GM23338 (cell line): ENCODE data around the gene PBX3. TPM values are rescaled to one million over a fixed set of nuclear protein-coding genes. Genes with fewer than 3 reads are reported as not detected.
A peak's percentile ranks its signal among the peaks of the same experiment; 100 is the strongest.

Experiments used
- ATAC-seq: fragments of 200-7000 bp; cut with Tn5 transposase; 3 replicates; pipeline ENCODE4 v1.9.1; 2020
- DNase-seq: peaks from one replicate; pipeline ENCODE4 v3.0.0-alpha.2; 2015; ENCODE audit warnings: low spot score
- H2AFZ ChIP-seq: fragments of 200-600 bp; sonication (generic); 2 replicates; pipeline ENCODE4 v1.8.0; 2016; ENCODE audit warnings: antibody characterized with exemption, mild to moderate bottlenecking, moderate library complexity
- H3F3A ChIP-seq: fragments of 200-600 bp; sonication (generic); replicated peaks from 2 replicates; pipeline ENCODE4 v1.8.0; 2017; ENCODE audit warnings: antibody characterized with exemption, mixed run types, low read depth
- H3K27ac ChIP-seq: fragments of 200-600 bp; sonication (generic); 2 replicates; pipeline ENCODE4 v1.6.1; 2016; ENCODE audit warnings: low read depth
- H3K27me3 ChIP-seq: fragments of 200-600 bp; sonication (generic); 2 replicates; pipeline ENCODE4 v1.8.0; 2016; ENCODE audit warnings: mild to moderate bottlenecking, mixed run types, moderate library complexity; ENCODE audit not compliant: insufficient read depth
- H3K36me3 ChIP-seq: fragments of 200-600 bp; sonication (generic); 2 replicates; pipeline ENCODE4 v1.8.0; 2016; ENCODE audit warnings: mild to moderate bottlenecking; ENCODE audit not compliant: insufficient read depth
- H3K4me1 ChIP-seq: fragments of 200-600 bp; sonication (generic); 2 replicates; pipeline ENCODE4 v1.8.0; 2016; ENCODE audit warnings: mild to moderate bottlenecking, moderate library complexity; ENCODE audit not compliant: insufficient read depth
- H3K4me2 ChIP-seq: fragments of 200-600 bp; sonication (generic); 2 replicates; pipeline ENCODE4 v1.7.1; 2017; ENCODE audit warnings: mixed run types
- H3K4me3 ChIP-seq: fragments of 200-600 bp; sonication (generic); 2 replicates; pipeline ENCODE4 v1.6.1; 2016; ENCODE audit warnings: mixed run types
- H3K79me2 ChIP-seq: fragments of 200-600 bp; sonication (generic); replicated peaks from 2 replicates; pipeline ENCODE4 v1.8.0; 2017; ENCODE audit warnings: mild to moderate bottlenecking; ENCODE audit not compliant: insufficient read depth
- H3K9me2 ChIP-seq: fragments of 200-600 bp; sonication (generic); 2 replicates; pipeline ENCODE4 v1.8.0; 2017; ENCODE audit not compliant: insufficient read depth
- H4K20me1 ChIP-seq: fragments of 200-600 bp; sonication (generic); replicated peaks from 2 replicates; pipeline ENCODE4 v1.8.0; 2017; ENCODE audit warnings: mild to moderate bottlenecking; ENCODE audit not compliant: insufficient read depth
- H3K27ac Mint-ChIP-seq: 2 replicates; pipeline ENCODE4 v1.8.0; 2020; ENCODE audit warnings: inconsistent platforms, mild to moderate bottlenecking, moderate library complexity, mixed read lengths
- H3K27me3 Mint-ChIP-seq: 3 replicates; pipeline ENCODE4 v1.8.0; 2022; ENCODE audit warnings: low read depth, mild to moderate bottlenecking, moderate library complexity, mixed read lengths, inconsistent platforms; ENCODE audit not compliant: insufficient read depth, poor library complexity
- H3K36me3 Mint-ChIP-seq: 3 replicates; pipeline ENCODE4 v1.8.0; 2021; ENCODE audit warnings: low read depth, mild to moderate bottlenecking, inconsistent platforms, moderate library complexity, mixed read lengths
- H3K4me1 Mint-ChIP-seq: 3 replicates; pipeline ENCODE4 v1.8.0; 2020; ENCODE audit warnings: mild to moderate bottlenecking, inconsistent platforms, mixed read lengths
- H3K4me3 Mint-ChIP-seq: 3 replicates; pipeline ENCODE4 v1.8.0; 2021; ENCODE audit warnings: moderate library complexity, mild to moderate bottlenecking, inconsistent platforms, mixed read lengths
- H3K9me3 Mint-ChIP-seq: 3 replicates; pipeline ENCODE4 v1.8.0; 2020; ENCODE audit warnings: moderate library complexity, mild to moderate bottlenecking, inconsistent platforms, mixed read lengths
- CREB1 ChIP-seq: fragments of 250-450 bp; sonication (Bioruptor Pico); IDR thresholded peaks from 2 replicates; pipeline ENCODE4 v1.5.0; 2020; ENCODE audit warnings: low read depth, mild to moderate bottlenecking, moderate library complexity
- CTCF ChIP-seq, 2 experiments: fragments of 200-600 bp in 1 of 2; sonication (generic) in 1 of 2; conservative IDR thresholded peaks; 2 replicates each; pipeline versions ENCODE4 v1.5.1 to v1.6.1; 2016 to 2017; ENCODE audit warnings: antibody characterized with exemption in 2 of 2, low read depth in 2 of 2, mild to moderate bottlenecking in 2 of 2, moderate library complexity in 1 of 2
- EZH2 ChIP-seq: fragments of 200-600 bp; sonication (generic); IDR thresholded peaks from one replicate; pipeline ENCODE4 v1.8.0; 2017; ENCODE audit warnings: antibody characterized with exemption, mild to moderate bottlenecking, low read depth; ENCODE audit not compliant: unreplicated experiment
- EZH2phosphoT487 ChIP-seq: fragments of 200-600 bp; sonication (generic); IDR thresholded peaks from one replicate; pipeline ENCODE4 v1.8.1; 2018; ENCODE audit warnings: antibody characterized with exemption; ENCODE audit not compliant: unreplicated experiment
- JUNB ChIP-seq: IDR thresholded peaks from one replicate; pipeline ENCODE4 v1.6.1; 2016; ENCODE audit warnings: antibody characterized with exemption; ENCODE audit not compliant: unreplicated experiment
- NANOG ChIP-seq: IDR thresholded peaks from 2 replicates; pipeline ENCODE4 v1.6.1; 2016; ENCODE audit warnings: antibody characterized with exemption, borderline replicate concordance
- POLR2AphosphoS5 ChIP-seq: IDR thresholded peaks from 2 replicates; pipeline ENCODE4 v1.6.1; 2016; ENCODE audit warnings: antibody characterized with exemption, low read depth
- REST ChIP-seq: IDR thresholded peaks from one replicate; pipeline ENCODE4 v1.6.1; 2018; ENCODE audit warnings: antibody characterized with exemption; ENCODE audit not compliant: unreplicated experiment
- STAT1 ChIP-seq: IDR thresholded peaks from one replicate; pipeline ENCODE4 v1.6.1; 2016; ENCODE audit warnings: antibody characterized with exemption; ENCODE audit not compliant: unreplicated experiment
- ZNF114 ChIP-seq: fragments of 250-450 bp; sonication (Bioruptor Pico); IDR thresholded peaks from 2 replicates; pipeline ENCODE4 v1.5.0; 2020; ENCODE audit warnings: mild to moderate bottlenecking, moderate library complexity
- ZNF331 ChIP-seq: fragments of 250-450 bp; sonication (Bioruptor Pico); IDR thresholded peaks from 2 replicates; pipeline ENCODE4 v1.5.0; 2020; ENCODE audit warnings: low read depth, mild to moderate bottlenecking, moderate library complexity
- ZNF462 ChIP-seq: fragments of 250-450 bp; sonication (Bioruptor Pico); IDR thresholded peaks from 2 replicates; pipeline ENCODE4 v1.5.0; 2020; ENCODE audit warnings: mild to moderate bottlenecking, moderate library complexity
- polyA plus RNA-seq: library from polyadenylated mRNA; unstranded; fragments of >200 nt; fragmentation: Nextera tagmentation; extraction: Ambion mirVana; gene quantifications from 2 replicates; pipeline ENCODE4 v1.2.1, GENCODE V29; 2016
- total RNA-seq: library from RNA; depleted of rRNA; stranded (reverse); fragments of >200 nt; shearing (Covaris generic); gene quantifications from 2 replicates; pipeline ENCODE4 v1.2.3, GENCODE V29; 2014
- TF ChIP-seq, protein P1 (sequence below): IDR thresholded peaks from 2 replicates; pipeline ENCODE4 v1.6.1; 2016; ENCODE audit warnings: antibody characterized with exemption

PBX3 gene
- total and polyA plus RNA-seq, 2 experiments from 2014 or later: 28.9 to 50.5 TPM

- TF ChIP-seq, protein P1, sequence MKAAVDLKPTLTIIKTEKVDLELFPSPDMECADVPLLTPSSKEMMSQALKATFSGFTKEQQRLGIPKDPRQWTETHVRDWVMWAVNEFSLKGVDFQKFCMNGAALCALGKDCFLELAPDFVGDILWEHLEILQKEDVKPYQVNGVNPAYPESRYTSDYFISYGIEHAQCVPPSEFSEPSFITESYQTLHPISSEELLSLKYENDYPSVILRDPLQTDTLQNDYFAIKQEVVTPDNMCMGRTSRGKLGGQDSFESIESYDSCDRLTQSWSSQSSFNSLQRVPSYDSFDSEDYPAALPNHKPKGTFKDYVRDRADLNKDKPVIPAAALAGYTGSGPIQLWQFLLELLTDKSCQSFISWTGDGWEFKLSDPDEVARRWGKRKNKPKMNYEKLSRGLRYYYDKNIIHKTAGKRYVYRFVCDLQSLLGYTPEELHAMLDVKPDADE: no peak
- TF ChIP-seq ZNF462 (CRISPR knock-in tag): no peak
- TF ChIP-seq EZH2: no peak
- no peak for TF ChIP-seq JUNB
- no peak for TF ChIP-seq NANOG
- TF ChIP-seq POLR2AphosphoS5: no peak
- no peak for TF ChIP-seq EZH2phosphoT487
- no peak for TF ChIP-seq CREB1
- no peak for TF ChIP-seq CTCF (conservative IDR thresholded peaks at IDR 0.05; ENCODE audit: low read depth in 2 of 2)
- no peak for TF ChIP-seq ZNF114 (CRISPR knock-in tag)
- TF ChIP-seq STAT1: no peak
- TF ChIP-seq ZNF331 (CRISPR knock-in tag): no peak
- no peak for TF ChIP-seq REST
- Mint-ChIP-seq H3K27ac (no peak overlapping the region; the same call in 1 of the 2 replicates), H3K27me3 (peaks cover 2% of the 10 kb centered on the region), H3K36me3 (no peaks in the 10 kb centered on the region), H3K4me1 (peaks cover 60% of the 10 kb centered on the region), H3K9me3 (no peaks in the 10 kb centered on the region), H3K4me3 (no peak overlapping the region)
- Histone ChIP-seq H3K27me3 (no peaks in the 10 kb centered on the region), H3K27ac (no peak overlapping the region), H3K4me3 (no peak overlapping the region), H3K4me1 (peaks cover 60% of the 10 kb centered on the region), H2AFZ (no peak overlapping the region), H3K36me3 (no peaks in the 10 kb centered on the region), H3K9me2 (no peaks in the 10 kb centered on the region), H3K4me2 (peak overlapping the region; percentile 17; the same call in 1 of the 2 replicates), H3K79me2 (peaks cover 89% of the 10 kb centered on the region), H4K20me1 (no peaks in the 10 kb centered on the region), H3F3A (peaks cover 5% of the 10 kb centered on the region; the same call in 1 of the 2 replicates)
- ATAC-seq: no peak
- DNase-seq: no peak
These were observed 17.0 kb downstream of the PBX3 start for GRCh38 chr9:125764198-125764597.
